Thyroid gland (tissue), 4 donors: ENCODE measurements around the gene PPP2R2C.

Source experiments
- POLR2A ChIP-seq, 2 donors: fragments of 450-650 bp; IDR thresholded peaks; one replicate each; pipeline ENCODE4 v1.6.1; 2017; ENCODE audit warnings: antibody characterized with exemption in 2 of 2, mild to moderate bottlenecking in 2 of 2, moderate library complexity in 1 of 2
- TF ChIP-seq, protein P1 (sequence below), 6 experiments: fragments of 200-600 bp in 3 of 6; fragments of 450-650 bp in 3 of 6; sonication (generic) in 3 of 6; IDR thresholded peaks; one replicate each; pipeline ENCODE4 v1.5.1; 2016 to 2019; ENCODE audit warnings: antibody characterized with exemption in 6 of 6, mild to moderate bottlenecking in 2 of 6, inconsistent platforms in 1 of 6, moderate library complexity in 1 of 6

GRCh38 chr4:6324461-6324998 lies 147.9 kb downstream of the PPP2R2C start:
- TF ChIP-seq, protein P1, sequence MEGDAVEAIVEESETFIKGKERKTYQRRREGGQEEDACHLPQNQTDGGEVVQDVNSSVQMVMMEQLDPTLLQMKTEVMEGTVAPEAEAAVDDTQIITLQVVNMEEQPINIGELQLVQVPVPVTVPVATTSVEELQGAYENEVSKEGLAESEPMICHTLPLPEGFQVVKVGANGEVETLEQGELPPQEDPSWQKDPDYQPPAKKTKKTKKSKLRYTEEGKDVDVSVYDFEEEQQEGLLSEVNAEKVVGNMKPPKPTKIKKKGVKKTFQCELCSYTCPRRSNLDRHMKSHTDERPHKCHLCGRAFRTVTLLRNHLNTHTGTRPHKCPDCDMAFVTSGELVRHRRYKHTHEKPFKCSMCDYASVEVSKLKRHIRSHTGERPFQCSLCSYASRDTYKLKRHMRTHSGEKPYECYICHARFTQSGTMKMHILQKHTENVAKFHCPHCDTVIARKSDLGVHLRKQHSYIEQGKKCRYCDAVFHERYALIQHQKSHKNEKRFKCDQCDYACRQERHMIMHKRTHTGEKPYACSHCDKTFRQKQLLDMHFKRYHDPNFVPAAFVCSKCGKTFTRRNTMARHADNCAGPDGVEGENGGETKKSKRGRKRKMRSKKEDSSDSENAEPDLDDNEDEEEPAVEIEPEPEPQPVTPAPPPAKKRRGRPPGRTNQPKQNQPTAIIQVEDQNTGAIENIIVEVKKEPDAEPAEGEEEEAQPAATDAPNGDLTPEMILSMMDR (IDR thresholded peaks at IDR 0.05) = no peak
- no peak for TF ChIP-seq POLR2A (IDR thresholded peaks at IDR 0.05)
